NCI-H1436 (cell line): ENCODE results near the gene SLC29A2.

ENCODE experiments used
- DNase-seq: peaks from one replicate; lab custom pipeline; 2025; lab: John Stamatoyannopoulos, UW

SLC29A2 gene

GRCh38 chr11:66371627-66372415 is at the start of gene SLC29A2:
Gene SLC29A2, minus strand, starts transcription at chr11:66371760. Its CDS starts 169 bp downstream, at chr11:66371591.
- peak; percentile 93 for DNase-seq

- DNase-seq = peak; percentile 61
These were observed 49.3 kb upstream of the SLC29A2 start, which contains the start of gene NPAS4 for GRCh38 chr11:66420671-66421476. Gene NPAS4, plus strand, starts transcription at chr11:66421035. Its CDS starts 145 bp downstream, at chr11:66421180.

GRCh38 chr11:66419825-66420224 is 48.3 kb upstream of the SLC29A2 start:
- DNase-seq = no peak

- no peak for DNase-seq
These were observed 47.4 kb upstream of the SLC29A2 start for GRCh38 chr11:66418986-66419308.

GRCh38 chr11:66418168-66418985 is 46.8 kb upstream of the SLC29A2 start:
- peak; percentile 51 for DNase-seq

- no peak for DNase-seq
These were observed 45.4 kb upstream of the SLC29A2 start for GRCh38 chr11:66417000-66417399.

GRCh38 chr11:66415423-66415822 is 43.9 kb upstream of the SLC29A2 start:
- no peak for DNase-seq

GRCh38 chr11:66414120-66414934 is 42.8 kb upstream of the SLC29A2 start:
- no peak for DNase-seq

GRCh38 chr11:66413167-66413566 is 41.6 kb upstream of the SLC29A2 start:
- DNase-seq = no peak

- no peak for DNase-seq
These were observed 40.5 kb upstream of the SLC29A2 start for GRCh38 chr11:66412110-66412509.

GRCh38 chr11:66411323-66411722 is 39.8 kb upstream of the SLC29A2 start:
- no peak for DNase-seq

- DNase-seq = no peak
These were observed 38.6 kb upstream of the SLC29A2 start for GRCh38 chr11:66410191-66410590.

GRCh38 chr11:66409226-66409625 is 37.7 kb upstream of the SLC29A2 start:
- no peak for DNase-seq

GRCh38 chr11:66408488-66409214 is 37.1 kb upstream of the SLC29A2 start:
- DNase-seq = peak; percentile 96

- DNase-seq = no peak
These were observed 36.1 kb upstream of the SLC29A2 start for GRCh38 chr11:66407651-66408050.

GRCh38 chr11:66393954-66394353 is 22.4 kb upstream of the SLC29A2 start:
- no peak for DNase-seq

GRCh38 chr11:66391322-66391721 is 19.8 kb upstream of the SLC29A2 start:
- DNase-seq = no peak

GRCh38 chr11:66388780-66389386 is 17.3 kb upstream of the SLC29A2 start:
- DNase-seq = peak; percentile 81

GRCh38 chr11:66386171-66387069 is 14.9 kb upstream of the SLC29A2 start:
- DNase-seq = peak; percentile 73
